NCI-H1417 treated with DMSO at 0.1 percent for 48 hours (cell line): ENCODE data around the gene ZXDC.

Source experiments
- DNase-seq: peaks from one replicate; lab custom pipeline; 2025; lab: John Stamatoyannopoulos, UW

Gene ZXDC

DNA sequence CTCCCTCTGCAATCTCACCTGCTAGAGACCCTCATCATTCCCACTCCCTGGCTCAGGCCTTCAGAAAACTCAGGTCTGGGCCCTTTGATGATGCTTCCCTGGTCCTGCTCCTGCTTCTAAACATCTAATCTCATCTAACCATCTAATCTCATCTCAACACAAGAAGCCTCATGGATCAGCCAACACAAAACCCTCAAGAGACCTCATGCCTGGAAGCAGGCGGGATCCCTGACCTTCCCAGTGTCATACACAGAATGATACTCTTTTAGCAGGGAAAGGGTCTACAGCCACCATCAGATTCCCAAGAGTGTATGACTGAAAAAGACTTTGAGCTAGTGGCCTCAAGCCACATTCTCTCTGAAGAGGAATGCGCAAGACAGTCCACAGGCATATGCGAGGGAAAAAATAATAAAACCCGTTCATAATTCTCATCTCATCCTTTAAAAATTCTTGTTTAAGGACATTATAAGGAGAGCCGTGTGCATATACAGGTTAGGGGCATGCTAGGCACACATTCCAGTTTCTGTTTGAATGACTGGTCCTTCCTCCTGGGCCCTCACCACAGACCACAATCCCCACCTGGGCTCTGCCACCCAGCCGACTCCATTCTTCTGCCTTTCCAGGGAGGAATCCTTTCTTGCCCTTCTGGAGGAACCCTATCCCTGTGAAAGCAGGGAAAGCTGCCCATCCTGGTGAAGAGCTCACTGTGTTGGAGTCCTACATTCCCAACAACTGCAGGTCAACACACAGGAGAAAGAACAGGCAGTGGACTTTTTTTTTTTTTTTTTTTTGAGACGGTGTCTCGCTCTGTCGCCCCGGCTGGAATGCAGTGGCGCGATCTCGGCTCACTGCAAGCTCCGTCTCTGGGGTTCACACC lies 2.2 kb downstream of the ZXDC start:
- no peak for DNase-seq

DNA sequence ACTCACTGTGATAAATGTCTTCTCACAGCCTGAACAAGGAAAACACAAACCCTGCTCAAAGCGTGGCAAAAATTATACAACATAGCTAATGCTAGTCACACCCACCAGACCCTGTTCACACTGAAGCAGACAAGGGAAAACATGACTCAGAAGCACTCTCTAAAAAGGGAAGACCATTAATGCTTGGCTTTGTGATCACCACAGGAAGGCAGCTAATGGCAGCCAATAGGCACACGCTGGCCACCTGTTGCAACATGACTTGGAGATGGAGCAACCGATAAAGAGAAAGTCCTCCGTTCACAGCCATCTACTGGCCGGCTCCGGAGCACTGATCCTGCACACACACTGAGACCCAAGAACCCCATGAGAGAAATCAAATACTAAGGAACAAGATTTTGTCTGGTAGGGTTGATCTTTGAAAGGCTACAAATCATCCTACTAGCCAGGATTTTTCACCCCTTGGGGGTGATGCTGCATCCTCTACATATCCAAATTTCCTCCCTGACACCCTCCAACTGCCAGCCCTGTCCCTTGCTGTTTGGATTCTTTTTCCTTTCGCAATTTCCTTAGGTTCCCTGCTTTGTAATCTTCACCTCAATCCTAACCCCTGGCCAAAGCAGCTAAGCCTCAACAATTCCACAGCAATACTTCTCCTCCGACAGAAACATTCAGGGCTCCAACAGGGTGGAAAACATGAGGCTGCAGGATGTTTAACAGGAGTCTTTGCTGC lies 3.2 kb downstream of the ZXDC start:
- no peak for DNase-seq

DNA sequence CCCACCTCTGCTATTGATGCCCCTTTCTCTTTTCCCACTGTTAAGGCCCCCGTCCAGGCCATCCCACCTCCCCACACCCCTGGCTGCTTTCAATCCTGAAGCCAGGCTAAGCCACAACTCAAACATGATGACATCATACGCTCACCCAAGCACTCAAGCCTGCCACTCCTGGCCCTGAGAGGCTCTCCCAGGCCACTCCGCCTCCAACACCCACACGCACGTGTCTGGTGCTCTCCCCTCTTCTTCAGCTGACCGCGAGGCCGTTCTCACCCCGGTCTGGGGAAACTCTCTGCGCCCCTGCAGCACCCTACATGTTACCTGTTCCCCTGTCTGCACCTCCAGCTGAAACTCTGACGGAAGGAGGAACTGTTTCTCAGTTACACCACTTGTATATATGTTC lies 6.2 kb downstream of the ZXDC start:
- DNase-seq = no peak

DNA sequence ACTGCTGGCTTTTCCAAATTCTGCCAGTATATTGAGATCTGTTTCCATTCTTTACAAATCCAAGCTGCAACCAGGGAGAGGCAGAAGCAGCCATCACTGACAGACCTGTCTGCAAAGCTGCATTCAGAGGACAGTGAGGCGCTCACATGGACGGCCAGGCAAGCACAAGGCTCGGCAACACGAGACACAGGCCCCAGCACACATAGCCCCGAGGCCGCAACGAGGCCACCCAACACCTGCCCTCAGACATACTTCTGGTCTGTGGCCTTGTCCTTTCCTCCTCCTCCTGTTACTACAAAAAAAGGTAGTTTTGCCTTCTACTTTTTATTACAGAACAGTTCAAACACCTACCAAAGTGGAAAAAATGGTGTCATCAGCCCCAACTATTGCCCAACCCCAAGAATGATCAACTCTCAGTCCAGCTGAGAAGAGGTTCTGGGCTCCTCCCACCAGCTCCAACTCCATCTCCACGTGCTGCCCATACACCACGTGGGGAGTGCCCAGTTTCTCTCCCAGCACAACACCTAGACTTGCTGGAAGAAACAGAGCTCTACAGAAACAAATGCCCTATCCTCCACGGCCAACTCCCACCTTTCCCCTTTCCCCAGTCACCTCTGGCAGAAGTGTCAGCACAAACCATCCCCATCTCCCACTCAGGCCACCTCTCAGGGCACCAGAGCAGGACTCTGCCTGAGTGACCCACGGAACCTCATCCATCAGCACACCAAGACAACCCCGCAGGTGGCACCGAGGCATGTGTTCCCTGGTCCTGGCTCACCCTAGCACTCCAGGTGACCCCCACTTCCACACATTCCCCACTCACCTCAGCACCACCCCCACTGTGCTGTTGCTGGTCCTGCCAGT lies 7.4 kb downstream of the ZXDC start:
- no peak for DNase-seq

DNA sequence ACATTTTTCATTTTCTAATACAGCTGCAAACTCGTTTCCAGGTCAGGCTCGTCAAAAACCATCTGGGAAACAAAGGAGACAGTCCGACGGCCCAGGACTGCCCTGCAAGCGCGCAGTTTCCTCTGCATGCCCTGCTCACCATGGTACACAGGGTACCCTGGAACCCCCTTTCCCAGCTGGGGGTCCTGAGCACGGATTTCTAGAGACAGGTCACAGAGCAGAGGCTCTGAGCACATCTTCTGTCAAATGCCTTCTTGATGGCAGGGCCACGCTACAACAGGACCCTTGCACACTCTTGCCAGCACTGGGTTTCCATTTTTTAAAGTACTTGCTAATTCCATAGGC lies 8.1 kb downstream of the ZXDC start:
- DNase-seq = no peak

DNA sequence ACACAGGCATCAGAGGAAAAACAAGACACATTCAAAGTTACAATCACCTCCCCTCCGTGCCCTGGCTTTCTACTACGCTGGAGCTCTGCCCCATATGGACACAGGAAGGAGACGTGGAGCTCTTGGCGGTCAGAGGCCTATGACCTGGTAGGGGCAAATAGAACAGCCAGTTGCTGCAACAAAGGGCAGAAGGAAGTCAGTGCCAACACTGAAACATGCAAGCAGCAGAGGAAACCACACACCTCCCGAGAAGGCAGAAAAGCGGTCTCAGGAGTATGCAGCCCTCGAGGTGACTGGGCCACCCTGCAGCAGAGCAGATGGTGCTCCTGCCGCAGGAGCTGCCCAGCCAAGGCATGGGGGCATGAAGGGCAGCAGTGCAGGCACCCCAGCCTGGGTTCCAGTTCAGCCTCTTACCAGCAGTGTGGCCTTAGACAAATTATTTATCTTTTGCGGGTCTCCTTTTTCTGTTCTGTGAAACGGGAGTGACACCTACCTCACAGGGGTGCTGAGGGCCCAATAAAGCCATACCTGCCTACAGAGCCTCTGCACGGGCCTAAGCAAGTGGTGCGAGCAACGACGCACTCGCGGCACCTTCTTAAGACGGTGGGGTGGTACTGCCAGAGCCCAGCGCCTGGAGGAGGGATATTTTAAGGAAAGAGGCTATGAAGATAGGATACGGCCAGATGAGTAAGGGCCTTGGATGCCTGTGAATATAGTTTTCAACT lies 8.6 kb downstream of the ZXDC start:
- no peak for DNase-seq

DNA sequence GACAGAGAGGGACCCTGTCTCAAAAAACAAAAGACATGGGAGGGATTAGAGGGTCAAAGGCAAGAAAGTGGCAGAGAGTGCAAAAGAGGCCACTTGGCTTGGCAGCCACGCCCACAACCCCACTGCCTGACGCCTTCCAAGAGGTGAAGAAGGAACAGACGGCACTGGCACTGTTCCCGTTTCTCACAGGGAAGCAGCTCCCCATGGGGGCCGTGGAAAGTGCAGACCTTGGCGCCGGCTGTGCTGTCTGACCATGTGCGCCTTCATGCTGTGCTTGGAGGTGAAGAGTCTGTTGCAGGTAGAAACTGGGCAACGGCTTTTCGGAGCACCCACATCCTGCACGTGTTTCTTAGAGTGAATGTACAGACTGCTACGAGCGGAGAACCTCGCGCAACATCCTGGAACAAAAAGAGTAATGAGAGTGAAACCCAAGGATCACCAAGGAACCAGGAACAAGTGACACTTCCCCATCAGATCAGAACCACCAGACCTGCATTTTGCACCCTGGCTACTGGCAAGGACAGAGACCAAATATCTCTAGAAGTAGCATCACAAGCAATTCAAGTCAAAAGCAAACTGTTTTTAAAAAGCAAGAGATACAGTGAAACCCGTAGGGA lies 9.7 kb downstream of the ZXDC start:
- no peak for DNase-seq

DNA sequence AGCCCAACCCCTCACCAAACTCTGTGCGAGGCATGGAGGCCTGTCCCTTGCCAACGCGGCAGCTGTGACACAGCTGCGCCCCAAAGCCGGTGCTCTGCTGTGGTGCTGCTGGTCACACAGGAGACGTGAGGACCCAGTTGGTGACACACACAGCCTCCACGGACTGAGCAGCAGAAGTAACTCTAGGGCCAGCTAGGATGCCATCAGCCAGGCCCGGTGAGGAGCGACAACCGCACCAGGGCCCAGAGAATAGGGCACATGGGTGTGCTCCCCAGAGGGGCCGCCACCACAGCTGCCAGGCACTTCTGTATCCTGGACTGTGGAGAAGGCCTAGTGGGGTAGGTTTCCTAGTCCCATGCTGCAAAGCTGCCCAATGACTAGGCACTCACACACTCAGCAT lies 10.7 kb downstream of the ZXDC start:
- DNase-seq = no peak

DNA sequence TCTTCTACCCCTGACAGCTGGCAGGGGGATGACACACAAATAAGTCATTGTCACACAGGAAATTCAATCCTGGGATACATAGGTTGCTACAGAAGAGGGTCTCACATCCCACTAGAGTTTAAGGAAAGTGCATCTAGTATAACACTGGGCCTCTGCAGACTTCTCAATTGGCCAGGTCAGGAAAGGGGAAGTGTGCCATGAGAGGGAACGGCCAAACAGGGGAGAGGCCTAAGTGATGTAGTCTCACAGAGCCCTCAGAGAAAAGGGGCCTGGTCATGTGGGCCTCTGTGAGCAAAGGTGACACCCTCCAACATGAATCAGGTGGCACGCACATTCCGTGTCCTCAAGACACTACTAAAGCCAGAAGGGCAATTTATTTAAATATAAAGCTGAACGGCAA lies 11.2 kb downstream of the ZXDC start:
- DNase-seq = no peak

DNA sequence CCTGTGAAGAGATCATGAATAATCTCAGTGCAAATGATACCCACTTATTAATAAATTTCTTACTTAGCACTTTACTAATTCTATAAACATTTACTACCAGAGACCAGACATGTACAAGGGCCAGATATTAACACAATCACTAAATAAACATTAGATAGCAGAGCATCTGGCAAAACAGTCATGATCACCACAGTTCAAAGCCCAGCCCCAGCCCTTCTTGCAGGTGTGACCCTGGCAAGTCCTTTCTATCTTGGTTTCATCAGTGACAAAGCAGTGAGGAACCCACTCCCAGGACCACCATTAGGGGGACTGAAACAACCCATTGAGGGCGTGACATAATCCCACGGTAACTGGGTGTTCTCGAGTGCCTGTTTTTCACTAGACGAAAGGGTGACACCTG lies 11.6 kb downstream of the ZXDC start:
- DNase-seq = no peak

DNA sequence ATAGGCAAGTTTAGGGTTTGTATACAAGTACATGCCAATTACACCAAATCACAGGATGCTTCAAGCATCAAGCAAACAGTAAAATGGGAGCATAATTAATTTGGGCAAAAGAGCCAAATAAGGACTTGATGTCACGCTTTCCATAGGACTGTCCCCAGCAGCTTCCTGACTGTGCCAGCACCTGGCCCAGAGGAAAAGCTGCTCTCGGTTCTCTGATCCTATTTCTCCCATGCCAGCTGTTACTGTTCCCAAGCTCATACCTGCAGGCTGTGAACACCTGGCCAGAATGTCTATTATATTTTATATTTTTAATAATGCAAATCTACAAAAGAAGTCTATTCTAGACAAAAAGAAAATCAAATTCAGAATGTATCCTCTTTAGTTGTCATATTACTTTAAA lies 12.2 kb downstream of the ZXDC start:
- DNase-seq = no peak

DNA sequence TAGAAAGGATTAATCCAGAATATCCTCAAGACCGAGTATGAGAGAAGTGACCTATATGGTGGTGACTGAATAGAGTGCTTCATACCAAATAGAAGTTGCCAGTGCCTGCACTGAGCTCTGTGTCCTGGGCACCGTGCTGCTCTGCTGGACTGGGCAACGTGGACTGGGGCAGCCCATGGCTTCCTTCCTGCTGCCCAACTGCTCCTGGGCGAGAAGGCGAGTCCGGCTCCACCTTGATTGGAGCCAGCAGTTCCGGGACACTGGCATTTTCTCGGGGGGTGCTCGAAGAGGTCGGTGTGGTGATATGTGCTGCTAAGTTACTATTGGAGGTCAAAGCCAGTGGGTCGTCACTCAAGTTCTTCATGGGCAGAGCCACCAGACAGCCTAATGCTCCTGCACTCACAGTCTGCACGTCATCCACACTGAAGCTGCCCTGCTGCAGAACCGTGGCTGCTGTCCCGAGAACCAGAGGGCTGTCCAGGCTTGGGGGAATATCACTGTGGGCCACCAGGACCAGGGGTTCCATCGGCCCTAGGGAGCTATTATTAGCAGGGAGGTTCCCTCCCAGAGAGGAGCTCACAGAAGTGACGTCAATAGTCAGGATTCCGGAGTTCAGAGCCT lies 14.1 kb downstream of the ZXDC start:
- no peak for DNase-seq

DNA sequence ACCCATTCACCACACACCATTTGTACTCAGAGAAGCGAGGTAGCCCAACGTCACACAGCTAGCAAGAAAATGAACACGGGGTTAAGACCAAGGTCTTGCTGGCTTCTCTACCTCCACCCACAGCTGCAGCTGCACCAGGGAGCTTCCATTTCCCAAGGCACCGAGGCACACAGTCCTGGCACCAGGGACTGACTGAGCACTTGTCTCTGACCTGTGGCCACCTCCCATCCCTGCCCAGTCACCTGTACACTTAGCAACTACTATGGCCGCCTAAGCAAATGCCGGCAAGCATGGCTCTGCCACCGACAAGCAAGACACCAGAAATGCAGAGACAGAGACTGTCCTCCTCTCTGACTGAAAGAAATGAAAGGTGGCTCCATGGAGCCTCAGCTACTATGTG lies 15.3 kb downstream of the ZXDC start:
- DNase-seq = no peak

DNA sequence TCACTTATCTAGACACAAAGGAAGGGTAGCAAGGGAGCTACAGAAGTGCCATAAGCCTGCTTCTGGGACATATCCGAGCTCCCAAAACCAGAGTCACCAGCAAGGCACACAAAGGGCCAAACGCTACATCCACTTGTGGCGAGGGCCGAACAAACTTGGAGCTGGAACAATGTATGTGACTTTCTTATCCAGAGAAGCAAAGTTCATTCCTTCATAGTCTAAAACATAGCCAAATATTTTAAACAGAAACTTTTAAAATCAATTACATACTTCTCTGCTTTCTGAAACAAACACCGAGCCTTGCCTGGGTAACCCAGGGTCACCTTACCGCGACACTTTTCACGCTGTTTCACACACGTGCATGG lies 15.9 kb downstream of the ZXDC start:
- DNase-seq = no peak

DNA sequence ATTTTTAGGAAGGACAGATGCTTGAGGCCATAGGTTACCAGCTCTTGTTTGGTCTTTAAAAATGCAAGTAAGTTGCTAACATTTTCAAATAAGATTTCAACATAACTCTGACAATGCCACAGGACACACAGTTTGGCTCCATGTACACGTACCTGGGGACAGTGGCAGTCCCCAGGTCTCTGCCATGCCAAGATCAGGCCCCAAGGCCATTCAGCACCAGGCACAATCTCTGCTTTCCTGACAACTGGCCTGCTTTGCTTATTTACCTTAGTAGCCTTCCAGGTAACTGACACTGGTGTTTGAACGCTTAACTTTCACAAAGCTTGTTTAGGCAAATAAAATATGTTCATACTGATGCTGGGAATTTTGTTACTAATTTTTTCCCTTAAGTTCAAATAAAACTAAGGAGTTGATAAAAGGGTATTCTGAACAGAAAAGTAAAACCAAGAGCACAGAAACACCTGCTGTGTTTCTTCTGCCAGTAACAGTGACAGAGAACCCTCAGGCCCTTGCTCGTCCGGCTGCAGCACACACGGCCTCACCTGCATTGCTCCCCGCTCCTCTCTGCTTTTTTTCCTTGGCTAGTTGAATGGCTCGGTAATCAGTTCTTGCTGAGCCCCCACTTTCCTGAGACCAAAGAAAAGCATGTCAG lies 16.5 kb downstream of the ZXDC start:
- DNase-seq = no peak

DNA sequence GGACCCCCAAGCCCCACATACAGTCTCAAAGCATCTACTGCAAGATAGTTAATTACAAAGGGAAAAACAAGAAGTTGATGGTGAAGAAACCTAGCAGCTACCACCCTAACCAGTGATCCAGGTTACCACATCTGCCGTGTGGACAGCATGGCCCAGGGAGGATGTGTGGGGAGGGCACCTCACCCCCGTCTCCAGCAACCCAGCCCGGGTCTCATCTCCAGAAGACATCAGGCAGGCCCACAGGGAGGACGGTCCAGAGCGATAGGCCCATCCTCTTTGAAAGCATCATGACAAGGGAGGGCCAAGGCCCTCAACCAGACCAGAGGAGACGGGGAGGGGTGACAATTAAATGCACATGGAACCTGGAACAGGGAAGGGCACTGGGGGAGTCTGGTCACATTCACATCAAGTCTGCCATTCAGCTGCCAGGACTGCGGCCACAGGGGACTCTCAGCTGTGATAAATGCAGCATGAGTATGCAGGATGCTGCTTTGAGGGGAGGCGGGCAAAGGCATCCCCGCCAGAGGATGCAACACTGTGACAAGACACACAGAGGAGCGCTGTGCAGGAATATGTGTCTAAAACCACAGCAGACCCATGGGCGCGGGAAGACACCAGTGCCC lies 18.8 kb downstream of the ZXDC start:
- no peak for DNase-seq

DNA sequence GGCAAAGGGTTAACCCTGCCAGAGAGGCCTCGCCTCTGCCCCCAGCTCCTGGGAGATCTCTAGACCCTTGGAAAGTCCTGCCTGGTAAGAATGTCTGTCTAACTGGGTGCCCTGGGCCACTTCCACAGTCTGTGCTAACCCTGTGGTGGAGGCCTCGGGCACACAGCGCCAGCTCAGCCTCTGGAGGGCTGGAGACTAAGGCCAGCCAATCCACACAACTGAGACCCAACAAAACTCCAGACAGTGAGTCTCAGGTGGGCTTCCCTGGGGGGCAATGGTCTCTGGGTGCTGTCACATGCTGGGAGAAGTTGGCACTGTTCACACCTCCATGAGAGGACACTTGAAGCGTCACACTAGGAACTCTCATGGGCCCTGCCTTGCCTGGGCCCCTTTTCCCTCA lies 19.5 kb downstream of the ZXDC start:
- no peak for DNase-seq

DNA sequence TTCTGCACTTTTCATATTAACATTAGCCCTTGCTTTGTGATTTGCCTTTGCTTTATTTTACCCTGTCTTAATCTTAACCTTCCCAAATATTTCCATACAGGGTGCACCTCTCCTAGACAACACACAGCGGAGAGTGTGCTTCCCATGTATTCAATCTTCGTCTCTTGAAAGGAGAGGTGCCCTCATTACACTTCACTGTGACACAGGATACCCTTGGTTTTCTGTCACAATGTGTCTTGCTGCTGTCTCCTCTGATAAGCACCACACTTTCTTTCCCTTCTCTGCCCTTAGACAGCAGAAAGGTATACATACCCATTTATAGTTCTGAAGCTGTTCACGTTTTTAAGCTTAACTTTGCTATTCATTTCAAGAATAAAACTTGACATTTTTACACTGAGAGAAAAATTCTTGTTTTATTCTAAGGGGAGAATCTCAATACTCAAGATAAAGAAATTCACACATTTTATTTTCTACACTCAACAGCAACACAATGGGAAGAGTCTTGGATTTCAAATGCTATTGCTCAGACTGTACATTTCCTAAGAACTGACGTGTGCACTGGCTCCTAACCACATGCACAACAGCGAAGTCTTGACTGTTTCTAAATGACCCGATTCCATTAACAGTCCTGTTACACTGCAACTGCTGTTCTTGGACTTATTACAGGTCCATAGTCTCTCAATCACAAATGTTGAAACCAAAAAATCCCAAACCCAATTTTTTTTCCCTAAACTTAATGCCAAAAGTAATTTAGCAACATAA lies 21.1 kb downstream of the ZXDC start:
- no peak for DNase-seq

DNA sequence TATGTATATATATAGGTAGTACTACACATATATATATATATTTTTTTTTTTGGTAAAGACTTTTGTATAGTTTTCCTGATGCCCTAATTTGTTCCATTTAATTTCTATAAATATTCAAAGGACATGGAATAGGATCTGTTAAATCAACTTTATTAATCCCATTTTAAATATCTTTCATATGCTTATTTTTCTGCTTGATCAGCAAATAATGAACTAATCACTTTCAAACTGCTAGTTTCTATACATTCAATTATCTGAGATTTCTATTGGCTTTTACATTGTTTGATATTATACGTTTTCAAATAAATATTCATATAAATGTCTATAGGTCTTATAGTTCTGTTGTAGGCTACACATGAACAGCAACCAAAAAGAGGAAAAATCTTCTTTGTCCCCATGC lies 21.7 kb downstream of the ZXDC start:
- no peak for DNase-seq

DNA sequence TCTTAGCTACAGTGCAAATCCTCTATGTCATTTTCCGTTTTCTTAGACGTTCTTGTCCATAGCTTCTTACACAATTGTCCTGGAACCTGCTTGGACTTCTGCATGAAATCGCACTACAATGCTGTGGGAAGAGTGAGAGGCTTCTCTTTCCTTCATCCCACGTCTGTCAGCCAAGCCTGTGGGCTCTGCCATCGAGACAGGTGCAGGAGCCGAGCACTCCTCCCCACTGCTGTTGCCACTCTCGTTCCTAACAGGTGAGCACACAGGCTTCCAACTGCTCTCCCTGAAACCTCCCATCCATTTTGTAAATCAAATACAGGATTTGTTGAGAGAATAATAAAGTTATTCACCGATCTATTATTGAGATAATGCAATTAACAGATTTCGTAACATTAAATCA lies 23.5 kb downstream of the ZXDC start:
- DNase-seq = no peak
